PFSK-1 (cell line): ENCODE data around the gene MAP3K4.

Experiments used
- FOXP2 ChIP-seq: optimal IDR thresholded peaks from 2 replicates; pipeline ENCODE3; 2011; ENCODE audit warnings: borderline replicate concordance, control low read depth, inconsistent platforms; ENCODE audit not compliant: insufficient read depth; ENCODE audit errors: extremely low read length, extremely low read depth
- POLR2AphosphoS5 ChIP-seq: IDR thresholded peaks from 2 replicates; pipeline ENCODE4 v1.6.1; 2012; ENCODE audit warnings: low read depth, mild to moderate bottlenecking, control low read depth, low read length, moderate library complexity
- REST ChIP-seq, 2 experiments: IDR thresholded peaks; 2 replicates each; pipeline versions ENCODE4 v1.6.1 to v1.8.0; 2011 to 2012; ENCODE audit warnings: low read depth in 2 of 2, low read length in 2 of 2, control low read depth in 1 of 2, inconsistent platforms in 1 of 2, mild to moderate bottlenecking in 1 of 2, moderate library complexity in 1 of 2; ENCODE audit not compliant: insufficient read depth in 1 of 2
- SIN3A ChIP-seq: IDR thresholded peaks from 2 replicates; pipeline ENCODE4 v1.6.1; 2012; ENCODE audit warnings: mild to moderate bottlenecking, low read length, moderate library complexity, borderline replicate concordance; ENCODE audit not compliant: insufficient read depth
- TAF1 ChIP-seq: IDR thresholded peaks from 2 replicates; pipeline ENCODE4 v1.6.1; 2012; ENCODE audit warnings: low read length, control low read depth, borderline replicate concordance; ENCODE audit not compliant: insufficient read depth

The MAP3K4 gene

GRCh38 chr6:161037873-161038228 is 46.3 kb downstream of the MAP3K4 start:
- TF ChIP-seq REST (IDR thresholded peaks at IDR 0.05; ENCODE audit: insufficient read depth in 1 of 2, low read depth in 2 of 2, low read length in 2 of 2), result no peak
- no peak for TF ChIP-seq FOXP2
- TF ChIP-seq POLR2AphosphoS5, result no peak
- no peak for TF ChIP-seq TAF1
- no peak for TF ChIP-seq SIN3A

GRCh38 chr6:161038229-161039031 is 46.9 kb downstream of the MAP3K4 start:
- TF ChIP-seq POLR2AphosphoS5, result no peak
- TF ChIP-seq TAF1, result no peak
- TF ChIP-seq FOXP2, result no peak
- TF ChIP-seq SIN3A, result no peak
- no peak for TF ChIP-seq REST (IDR thresholded peaks at IDR 0.05; ENCODE audit: insufficient read depth in 1 of 2, low read depth in 2 of 2, low read length in 2 of 2)

GRCh38 chr6:161041274-161041673 is 49.7 kb downstream of the MAP3K4 start:
- TF ChIP-seq POLR2AphosphoS5 (no peak), REST (IDR thresholded peaks at IDR 0.05; ENCODE audit: insufficient read depth in 1 of 2, low read depth in 2 of 2, low read length in 2 of 2) (no peak), TAF1 (no peak), SIN3A (no peak), FOXP2 (no peak)

DNA sequence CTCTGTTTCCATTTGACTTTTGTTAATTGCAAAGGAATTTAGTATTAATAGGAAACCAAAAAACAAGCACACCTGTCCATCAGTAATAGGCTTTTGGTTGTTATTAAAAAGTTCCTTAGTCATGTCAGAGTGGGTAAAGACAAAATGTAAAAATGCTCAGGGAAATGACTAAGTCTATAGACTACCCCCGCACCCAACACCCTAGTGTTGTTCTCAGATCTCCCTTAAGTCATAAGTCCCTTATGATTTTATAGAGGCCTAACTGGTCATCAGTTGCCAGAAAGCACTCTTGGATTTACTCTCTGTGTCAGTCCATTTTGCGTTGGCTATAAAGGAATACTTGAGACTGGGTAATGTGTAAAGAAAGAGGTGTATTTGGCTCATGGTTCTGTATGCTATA is 52.8 kb downstream of the MAP3K4 start:
- no peak for TF ChIP-seq POLR2AphosphoS5
- TF ChIP-seq REST (IDR thresholded peaks at IDR 0.05; ENCODE audit: insufficient read depth in 1 of 2, low read depth in 2 of 2, low read length in 2 of 2), result no peak
- TF ChIP-seq TAF1, result no peak
- TF ChIP-seq SIN3A, result no peak
- no peak for TF ChIP-seq FOXP2

- TF ChIP-seq TAF1, result 0 out of 2 replicates have a peak, but pooled peaks have one; percentile 29
- TF ChIP-seq REST (IDR thresholded peaks at IDR 0.05; ENCODE audit: insufficient read depth in 1 of 2, low read depth in 2 of 2, low read length in 2 of 2), result 0 out of 4 replicates have a peak, but pooled peaks of 1 of the 2 experiments have one; percentile 9
- TF ChIP-seq SIN3A, result no peak
- TF ChIP-seq POLR2AphosphoS5, result no peak
- no peak for TF ChIP-seq FOXP2
Measured at GRCh38 chr6:161048641-161049040, 57.1 kb downstream of the MAP3K4 start.
